ENCODE data around the gene HIPK3. TPM values are rescaled to one million over a fixed set of nuclear protein-coding genes. Genes with fewer than 3 reads are reported as not detected.

Gene HIPK3
- total RNA-seq, 1 donor from 2014 or later = 33.1 TPM

DNA sequence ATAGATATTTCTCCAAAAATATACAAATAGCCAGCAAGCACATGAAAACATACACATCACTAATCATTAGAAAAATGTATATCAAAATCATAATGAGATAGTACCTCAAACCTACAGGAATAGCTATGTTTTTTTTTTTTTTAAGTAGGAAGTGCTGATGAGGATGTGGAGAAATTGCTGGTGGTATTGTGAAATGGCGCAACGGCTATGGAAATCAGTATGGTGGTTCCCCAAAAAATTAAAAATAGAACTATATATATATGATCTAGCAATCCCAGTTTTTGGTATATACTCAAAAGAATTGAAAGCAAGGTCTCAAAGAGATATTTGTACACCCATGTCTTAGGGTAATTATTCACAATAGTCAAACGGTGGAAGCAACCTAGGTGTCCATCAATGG is 46.0 kb upstream of the HIPK3 start:
- Mint-ChIP-seq H3K4me3 (no peak overlapping the region), H3K27ac (no peak overlapping the region)

GRCh38 chr11:33211580-33211979 is 45.6 kb upstream of the HIPK3 start:
- H3K4me3 ChIP-seq = no peak overlapping the region
- H3K9me3 ChIP-seq (ENCODE audit: low read depth) = no peaks in the 10 kb centered on the region
- H3K4me2 ChIP-seq = no peak overlapping the region
- H3K27me3 ChIP-seq = no peaks in the 10 kb centered on the region
- no peak for DNase-seq (ENCODE audit: low spot score)
- no peak overlapping the region for H3K4me3 Mint-ChIP-seq
- H3F3A ChIP-seq (ENCODE audit: low read depth) = no peaks in the 10 kb centered on the region
- H3K36me3 Mint-ChIP-seq = no peaks in the 10 kb centered on the region
- TF ChIP-seq, protein P1, sequence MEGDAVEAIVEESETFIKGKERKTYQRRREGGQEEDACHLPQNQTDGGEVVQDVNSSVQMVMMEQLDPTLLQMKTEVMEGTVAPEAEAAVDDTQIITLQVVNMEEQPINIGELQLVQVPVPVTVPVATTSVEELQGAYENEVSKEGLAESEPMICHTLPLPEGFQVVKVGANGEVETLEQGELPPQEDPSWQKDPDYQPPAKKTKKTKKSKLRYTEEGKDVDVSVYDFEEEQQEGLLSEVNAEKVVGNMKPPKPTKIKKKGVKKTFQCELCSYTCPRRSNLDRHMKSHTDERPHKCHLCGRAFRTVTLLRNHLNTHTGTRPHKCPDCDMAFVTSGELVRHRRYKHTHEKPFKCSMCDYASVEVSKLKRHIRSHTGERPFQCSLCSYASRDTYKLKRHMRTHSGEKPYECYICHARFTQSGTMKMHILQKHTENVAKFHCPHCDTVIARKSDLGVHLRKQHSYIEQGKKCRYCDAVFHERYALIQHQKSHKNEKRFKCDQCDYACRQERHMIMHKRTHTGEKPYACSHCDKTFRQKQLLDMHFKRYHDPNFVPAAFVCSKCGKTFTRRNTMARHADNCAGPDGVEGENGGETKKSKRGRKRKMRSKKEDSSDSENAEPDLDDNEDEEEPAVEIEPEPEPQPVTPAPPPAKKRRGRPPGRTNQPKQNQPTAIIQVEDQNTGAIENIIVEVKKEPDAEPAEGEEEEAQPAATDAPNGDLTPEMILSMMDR (IDR thresholded peaks at IDR 0.05) = no peak
- TF ChIP-seq EZH2 (IDR thresholded peaks at IDR 0.05) (no peak), EZH2phosphoT487 (IDR thresholded peaks at IDR 0.05) (no peak)
- no peaks in the 10 kb centered on the region for H3K9me3 Mint-ChIP-seq
- no peak overlapping the region for H3K27ac ChIP-seq
- no peak overlapping the region for H3K27ac Mint-ChIP-seq
- no peak overlapping the region for H3K9ac ChIP-seq
- peaks cover 9% of the 10 kb centered on the region for H3K4me1 Mint-ChIP-seq
- H3K4me1 ChIP-seq = no peaks in the 10 kb centered on the region
- no peaks in the 10 kb centered on the region for H3K36me3 ChIP-seq
- no peak overlapping the region for H2AFZ ChIP-seq (replicated peaks)
- H3K27me3 Mint-ChIP-seq (ENCODE audit: insufficient read depth, low read depth) = peaks cover 2% of the 10 kb centered on the region
- H4K20me1 ChIP-seq (ENCODE audit: low read depth) = no peaks in the 10 kb centered on the region
- no peaks in the 10 kb centered on the region for H3K79me2 ChIP-seq (ENCODE audit: low read depth)

More for the DNA sequence above, 46.0 kb upstream of the HIPK3 start:
- Histone ChIP-seq H4K20me1 (ENCODE audit: low read depth) (no peaks in the 10 kb centered on the region), H3K79me2 (ENCODE audit: low read depth) (no peaks in the 10 kb centered on the region), H3K4me3 (no peak overlapping the region), H3F3A (ENCODE audit: low read depth) (no peaks in the 10 kb centered on the region), H3K9me3 (ENCODE audit: low read depth) (no peaks in the 10 kb centered on the region), H3K9ac (no peak overlapping the region), H2AFZ (replicated peaks) (no peak overlapping the region), H3K4me2 (no peak overlapping the region), H3K27ac (no peak overlapping the region), H3K36me3 (no peaks in the 10 kb centered on the region), H3K4me1 (no peaks in the 10 kb centered on the region), H3K27me3 (no peaks in the 10 kb centered on the region)
- H3K27me3 Mint-ChIP-seq (ENCODE audit: insufficient read depth, low read depth) = peaks cover 2% of the 10 kb centered on the region
- no peak for DNase-seq (ENCODE audit: low spot score)
- no peaks in the 10 kb centered on the region for H3K9me3 Mint-ChIP-seq
- H3K4me1 Mint-ChIP-seq = peaks cover 9% of the 10 kb centered on the region
- TF ChIP-seq, protein P1 (IDR thresholded peaks at IDR 0.05) = no peak
- no peak for TF ChIP-seq EZH2phosphoT487 (IDR thresholded peaks at IDR 0.05)
- TF ChIP-seq EZH2 (IDR thresholded peaks at IDR 0.05) = no peak
- no peaks in the 10 kb centered on the region for H3K36me3 Mint-ChIP-seq

GRCh38 chr11:33214187-33214586 is 43.0 kb upstream of the HIPK3 start:
- Histone ChIP-seq H3K4me2 (no peak overlapping the region), H2AFZ (replicated peaks) (no peak overlapping the region), H3K27ac (no peak overlapping the region), H3K27me3 (no peaks in the 10 kb centered on the region), H4K20me1 (ENCODE audit: low read depth) (no peaks in the 10 kb centered on the region), H3K4me3 (no peak overlapping the region), H3K9me3 (ENCODE audit: low read depth) (no peaks in the 10 kb centered on the region), H3F3A (ENCODE audit: low read depth) (no peaks in the 10 kb centered on the region), H3K79me2 (ENCODE audit: low read depth) (no peaks in the 10 kb centered on the region), H3K36me3 (no peaks in the 10 kb centered on the region), H3K9ac (no peak overlapping the region), H3K4me1 (no peaks in the 10 kb centered on the region)
- DNase-seq (ENCODE audit: low spot score) = no peak
- Mint-ChIP-seq H3K4me1 (no peaks in the 10 kb centered on the region), H3K27me3 (ENCODE audit: insufficient read depth, low read depth) (no peaks in the 10 kb centered on the region), H3K4me3 (no peak overlapping the region), H3K9me3 (no peaks in the 10 kb centered on the region), H3K27ac (no peak overlapping the region), H3K36me3 (no peaks in the 10 kb centered on the region)
- TF ChIP-seq EZH2phosphoT487 (IDR thresholded peaks at IDR 0.05) = no peak
- TF ChIP-seq, protein P1 (IDR thresholded peaks at IDR 0.05) = no peak
